Endothelial cell of umbilical vein (primary cell): Measurements from ENCODE around the gene CRACR2A. TPM values are rescaled to one million over a fixed set of nuclear protein-coding genes. Genes with fewer than 3 reads are reported as not detected.

Experiments
- BruUV-seq: library from RNA; stranded (reverse); fragments of 400-500 nt; replicated peaks from 2 replicates; lab custom pipeline; 2021; lab: Mats Ljungman, UMichigan
- CTCF ChIA-PET: fragments of 300-600, 350-600 bp; sonication (Branson Sonifier 250); formaldehyde crosslinking; loops from one replicate; lab custom pipeline; 2021; ENCODE audit warnings: antibody characterized with exemption, inconsistent platforms; lab: Charles Lee
- POLR2A ChIA-PET: fragments of 300-600, 350-600 bp; sonication (Branson Sonifier 250); formaldehyde crosslinking; loops from one replicate; lab custom pipeline; 2021; ENCODE audit warnings: antibody characterized with exemption, inconsistent platforms; lab: Charles Lee
- DNase-seq: peaks from one replicate; pipeline ENCODE4 v3.0.0-alpha.2; 2011; ENCODE audit warnings: low read depth, low spot score
- FAIRE-seq: peaks from 2 replicates; lab custom pipeline; 2011; peaks lifted over from hg19 to GRCh38; lab: Jason Lieb, UNC
- H2AFZ ChIP-seq: 2 replicates; pipeline ENCODE4 v1.6.0; 2012; ENCODE audit warnings: low read depth, low read length, control low read depth, inconsistent platforms
- H3K27ac ChIP-seq: 2 replicates; pipeline ENCODE4 v1.5.1; 2011; ENCODE audit warnings: low read depth, mild to moderate bottlenecking, control low read depth, low read length, moderate library complexity; ENCODE audit not compliant: insufficient read depth
- H3K27me3 ChIP-seq, 2 experiments: 2 replicates each; pipeline versions ENCODE4 v1.6.0 to v1.6.1; 2011; ENCODE audit warnings: low read length in 2 of 2, mixed read lengths in 1 of 2; ENCODE audit not compliant: control insufficient read depth in 2 of 2, insufficient read depth in 2 of 2
- H3K36me3 ChIP-seq, 2 experiments: 2 replicates in 1 of 2; 3 replicates in 1 of 2; pipeline ENCODE4 v1.5.1; 2011; ENCODE audit warnings: low read length in 2 of 2, mild to moderate bottlenecking in 1 of 2, moderate library complexity in 1 of 2; ENCODE audit not compliant: control insufficient read depth in 2 of 2, insufficient read depth in 2 of 2; ENCODE audit errors: extremely low read depth in 1 of 2
- H3K4me1 ChIP-seq: 3 replicates; pipeline ENCODE4 v1.5.1; 2011; ENCODE audit warnings: mild to moderate bottlenecking, low read length; ENCODE audit not compliant: control insufficient read depth, insufficient read depth; ENCODE audit errors: extremely low read depth
- H3K4me2 ChIP-seq: 2 replicates; pipeline ENCODE4 v1.6.1; 2011; ENCODE audit warnings: low read length, control low read depth, mixed read lengths; ENCODE audit not compliant: insufficient read depth
- H3K4me3 ChIP-seq, 3 experiments: fragments of 200-600 bp in 1 of 3; sonication (generic), shearing (Covaris generic) in 1 of 3; replicated peaks in 1 of 3; 2 replicates each; pipeline ENCODE4 v1.5.1; 2011 to 2016; ENCODE audit warnings: control low read depth in 3 of 3, low read length in 3 of 3, mild to moderate bottlenecking in 2 of 3, inconsistent platforms in 1 of 3, low read depth in 1 of 3, moderate library complexity in 1 of 3; ENCODE audit not compliant: insufficient read depth in 1 of 3
- H3K79me2 ChIP-seq: 2 replicates; pipeline ENCODE4 v1.6.0; 2012; ENCODE audit warnings: low read length, inconsistent platforms; ENCODE audit not compliant: control insufficient read depth, insufficient read depth
- H3K9ac ChIP-seq: replicated peaks from 2 replicates; pipeline ENCODE3; 2011; ENCODE audit warnings: low read length, control low read depth; ENCODE audit not compliant: insufficient read depth; ENCODE audit errors: extremely low read depth
- H3K9me1 ChIP-seq: replicated peaks from 3 replicates; pipeline ENCODE4 v1.6.0; 2011; ENCODE audit warnings: mild to moderate bottlenecking, low read length; ENCODE audit not compliant: control insufficient read depth, insufficient read depth; ENCODE audit errors: extremely low read depth
- H3K9me3 ChIP-seq: replicated peaks from 2 replicates; pipeline ENCODE4 v1.5.1; 2012; ENCODE audit warnings: low read length, inconsistent platforms; ENCODE audit not compliant: control insufficient read depth, insufficient read depth
- H4K20me1 ChIP-seq: replicated peaks from 2 replicates; pipeline ENCODE3; 2011; ENCODE audit warnings: mild to moderate bottlenecking, low read length; ENCODE audit not compliant: control insufficient read depth, insufficient read depth; ENCODE audit errors: extremely low read depth
- EZH2 ChIP-seq: IDR thresholded peaks from 2 replicates; pipeline ENCODE4 v1.6.1; 2012; ENCODE audit warnings: borderline replicate concordance, low read depth, mild to moderate bottlenecking, moderate library complexity, low read length, inconsistent platforms; ENCODE audit not compliant: severe bottlenecking
- FOS ChIP-seq: IDR thresholded peaks from 2 replicates; pipeline ENCODE4 v1.6.1; 2011; ENCODE audit warnings: mild to moderate bottlenecking, low read length, moderate library complexity, borderline replicate concordance; ENCODE audit not compliant: insufficient read depth
- GATA2 ChIP-seq: IDR thresholded peaks from 2 replicates; pipeline ENCODE4 v1.7.0; 2011; ENCODE audit warnings: low read depth, mild to moderate bottlenecking, moderate library complexity, mixed read lengths, low read length; ENCODE audit not compliant: insufficient read length, insufficient read depth
- JUN ChIP-seq: IDR thresholded peaks from 2 replicates; pipeline ENCODE4 v1.6.1; 2011; ENCODE audit warnings: borderline replicate concordance, low read depth; ENCODE audit not compliant: insufficient read length, insufficient read depth
- MYC ChIP-seq: IDR thresholded peaks from one replicate; pipeline ENCODE4 v1.6.1; 2011; ENCODE audit warnings: mild to moderate bottlenecking, low read depth, low read length
- POLR2A ChIP-seq: IDR thresholded peaks from 2 replicates; pipeline ENCODE4 v1.6.1; 2012; ENCODE audit warnings: low read depth, mild to moderate bottlenecking, control low read depth, low read length
- POLR2AphosphoS5 ChIP-seq: IDR thresholded peaks from 2 replicates; pipeline ENCODE4 v1.6.1; 2012; ENCODE audit warnings: low read depth, mild to moderate bottlenecking, control low read depth, low read length, moderate library complexity; ENCODE audit not compliant: insufficient read depth
- dilution Hi-C: fragments of 300-500 bp; cut with MboI; formaldehyde crosslinking; loops from one replicate; pipeline ENCODE4 v1.15.0; 2019; ENCODE audit warnings: low sequenced_read_pairs; ENCODE audit not compliant: extremely low pct_ligation_motif_present
- intact Hi-C: fragments of 100-400 bp; cut with micrococcal nuclease; formaldehyde crosslinking; loops from one replicate; pipeline ENCODE4 v1.10.0; 2022
- polyA plus RNA-seq, 4 experiments: library from polyadenylated mRNA; depleted of rRNA in 3 of 4; stranded (reverse) in 3 of 4; unstranded in 1 of 4; fragments of >200 nt; gene quantifications; 2 replicates each; pipeline versions ENCODE4 v1.2.1 to v1.2.3, GENCODE V29; 2011 to 2012; ENCODE audit warnings: missing spikeins in 1 of 4
- total RNA-seq: library from RNA; stranded (reverse); gene quantifications from 2 replicates; pipeline ENCODE4 v1.2.3, GENCODE V29; 2021
- TF ChIP-seq, protein P1 (sequence below), 2 donors: IDR thresholded peaks; 1 replicate in 1 of 2; 2 replicates in 1 of 2; pipeline ENCODE4 v1.5.1; 2011; ENCODE audit warnings: low read length in 2 of 2, mild to moderate bottlenecking in 2 of 2, moderate library complexity in 2 of 2, control low read depth in 1 of 2, inconsistent platforms in 1 of 2, low read depth in 1 of 2; ENCODE audit not compliant: insufficient read depth in 1 of 2; ENCODE audit errors: extremely low read depth in 1 of 2
- TF ChIP-seq, protein P2 (sequence below): IDR thresholded peaks from 2 replicates; pipeline ENCODE4 v1.6.1; 2011; ENCODE audit not compliant: insufficient read depth, insufficient read length

The CRACR2A gene
- total and polyA plus RNA-seq, 2 donors (not counting 3 experiments of a cell fraction or from before 2014, with no cell fraction given) = 4.4 to 15.9 TPM

DNA sequence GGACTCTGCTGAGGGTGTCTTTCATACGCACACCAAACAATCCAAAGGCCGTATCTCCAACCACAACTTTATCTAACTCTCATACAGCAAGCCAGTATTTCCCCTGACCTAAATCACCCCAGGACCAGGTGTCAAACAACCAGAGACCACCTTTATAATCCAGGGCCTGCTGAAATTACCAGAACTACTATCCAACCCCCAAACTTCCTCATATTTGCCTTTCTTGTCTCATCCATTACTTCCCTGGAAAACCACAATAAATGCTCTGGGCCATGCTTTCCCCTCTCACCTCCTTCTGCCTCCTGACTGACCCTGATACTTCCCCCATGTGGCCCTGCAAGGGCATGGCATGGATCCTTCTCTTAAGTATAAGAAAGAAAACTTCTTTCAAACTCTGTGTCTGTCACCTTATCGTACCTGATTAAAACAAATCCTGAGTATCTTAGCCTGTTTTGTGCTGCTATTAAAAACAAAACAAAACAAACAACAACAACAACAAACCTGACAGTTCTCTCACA lies 44.7 kb upstream of the CRACR2A start:
- H3K79me2 ChIP-seq = no peaks in the 10 kb centered on the region
- no peak for DNase-seq
- H3K27me3 ChIP-seq = peaks cover 0 to 1% of the 10 kb centered on the region in 2 experiments
- H3K4me2 ChIP-seq = no peak overlapping the region
- H3K9me1 ChIP-seq = no peaks in the 10 kb centered on the region
- CTCF ChIA-PET = interaction anchor here (4.4 kb wide), 1 partner anchor 497 kb away, joined by 61 read pairs; no protein-coding TSS in a partner anchor
- H3K36me3 ChIP-seq = no peaks in the 10 kb centered on the region
- H3K9me3 ChIP-seq = no peaks in the 10 kb centered on the region
- H2AFZ ChIP-seq = no peak overlapping the region
- dilution Hi-C loops (no loop called here), intact Hi-C loops (no loop called here)
- FAIRE-seq = no peak
- H4K20me1 ChIP-seq = no peaks in the 10 kb centered on the region
- POLR2A ChIA-PET = no interaction called here
- no peak overlapping the region for H3K27ac ChIP-seq
- no peak overlapping the region for H3K9ac ChIP-seq
- TF ChIP-seq GATA2 = no peak
- no peak for TF ChIP-seq POLR2A
- TF ChIP-seq, protein P1, sequence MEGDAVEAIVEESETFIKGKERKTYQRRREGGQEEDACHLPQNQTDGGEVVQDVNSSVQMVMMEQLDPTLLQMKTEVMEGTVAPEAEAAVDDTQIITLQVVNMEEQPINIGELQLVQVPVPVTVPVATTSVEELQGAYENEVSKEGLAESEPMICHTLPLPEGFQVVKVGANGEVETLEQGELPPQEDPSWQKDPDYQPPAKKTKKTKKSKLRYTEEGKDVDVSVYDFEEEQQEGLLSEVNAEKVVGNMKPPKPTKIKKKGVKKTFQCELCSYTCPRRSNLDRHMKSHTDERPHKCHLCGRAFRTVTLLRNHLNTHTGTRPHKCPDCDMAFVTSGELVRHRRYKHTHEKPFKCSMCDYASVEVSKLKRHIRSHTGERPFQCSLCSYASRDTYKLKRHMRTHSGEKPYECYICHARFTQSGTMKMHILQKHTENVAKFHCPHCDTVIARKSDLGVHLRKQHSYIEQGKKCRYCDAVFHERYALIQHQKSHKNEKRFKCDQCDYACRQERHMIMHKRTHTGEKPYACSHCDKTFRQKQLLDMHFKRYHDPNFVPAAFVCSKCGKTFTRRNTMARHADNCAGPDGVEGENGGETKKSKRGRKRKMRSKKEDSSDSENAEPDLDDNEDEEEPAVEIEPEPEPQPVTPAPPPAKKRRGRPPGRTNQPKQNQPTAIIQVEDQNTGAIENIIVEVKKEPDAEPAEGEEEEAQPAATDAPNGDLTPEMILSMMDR (IDR thresholded peaks at IDR 0.05; ENCODE audit: extremely low read depth in 1 of 2, insufficient read depth in 1 of 2, low read depth in 1 of 2, low read length in 2 of 2) = no peak
- TF ChIP-seq JUN = no peak
- no peak overlapping the region for H3K4me3 ChIP-seq
- no TSS peak for BruUV-seq
- H3K4me1 ChIP-seq = no peaks in the 10 kb centered on the region

GRCh38 chr12:3795492-3796133 lies 42.7 kb upstream of the CRACR2A start:
- no peaks in the 10 kb centered on the region for H3K4me1 ChIP-seq
- TF ChIP-seq EZH2 (no peak), FOS (no peak), GATA2 (no peak), MYC (no peak), JUN (no peak), POLR2AphosphoS5 (no peak), POLR2A (no peak)
- TF ChIP-seq, protein P1 (IDR thresholded peaks at IDR 0.05; ENCODE audit: extremely low read depth in 1 of 2, insufficient read depth in 1 of 2, low read depth in 1 of 2, low read length in 2 of 2) = no peak
- TF ChIP-seq, protein P2, sequence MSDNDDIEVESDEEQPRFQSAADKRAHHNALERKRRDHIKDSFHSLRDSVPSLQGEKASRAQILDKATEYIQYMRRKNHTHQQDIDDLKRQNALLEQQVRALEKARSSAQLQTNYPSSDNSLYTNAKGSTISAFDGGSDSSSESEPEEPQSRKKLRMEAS = no peak
- H3K9me3 ChIP-seq = no peaks in the 10 kb centered on the region
- no peak overlapping the region for H3K4me2 ChIP-seq
- POLR2A ChIA-PET = no interaction called here
- no peaks in the 10 kb centered on the region for H4K20me1 ChIP-seq
- no peak overlapping the region for H3K4me3 ChIP-seq
- dilution Hi-C loops = no loop called here
- H3K36me3 ChIP-seq = no peaks in the 10 kb centered on the region
- peaks cover 0 to 1% of the 10 kb centered on the region in 2 experiments for H3K27me3 ChIP-seq
- no peak overlapping the region for H3K27ac ChIP-seq
- H2AFZ ChIP-seq = no peak overlapping the region
- no TSS peak for BruUV-seq
- intact Hi-C loops = no loop called here
- CTCF ChIA-PET = interaction anchor here (1.2 to 1.5 kb wide), 3 partner anchors 8 to 496 kb away, joined by 6 to 7 read pairs (median 7); no protein-coding TSS in a partner anchor
- H3K79me2 ChIP-seq = no peaks in the 10 kb centered on the region
- DNase-seq = no peak
- H3K9me1 ChIP-seq = no peaks in the 10 kb centered on the region
- FAIRE-seq = no peak
- no peak overlapping the region for H3K9ac ChIP-seq
